ENCODE data around the gene PSMD12. TPM values are rescaled to one million over a fixed set of nuclear protein-coding genes. Genes with fewer than 3 reads are reported as not detected.

PSMD12 gene
- total and polyA plus RNA-seq, 9 of the 15 experiments (the other 6 are each of a cell fraction or from before 2014, with no cell fraction given): 36.6 to 150 (median 65.5) TPM

- TF ChIP-seq LCOR (CRISPR knock-in tag; IDR thresholded peaks at IDR 0.05) (peak; percentile 82), PPARD (CRISPR knock-in tag; IDR thresholded peaks at IDR 0.05) (no peak), RBM25 (IDR thresholded peaks at IDR 0.05; ENCODE audit: low read depth, low read length, severe bottlenecking) (no peak)
Measured at GRCh38 chr17:67374329-67375053, 8.1 kb upstream of the PSMD12 start (continued).

GRCh38 chr17:67372751-67373150 is 6.4 kb upstream of the PSMD12 start:
- BruUV-seq (replicated peaks): no TSS peak
- ChIA-PET CTCF (ENCODE audit: low intra/inter-chr PET ratio) (no interaction called here), POLR2A (interaction anchor here (0.6 kb wide), 1 partner anchor 338 kb away, joined by 3 read pairs; no protein-coding TSS in a partner anchor)
- 0 out of 2 replicates have a peak, but pooled peaks cover 8% of the 10 kb centered on the region for H4K20me1 ChIP-seq (replicated peaks; ENCODE audit: control insufficient read depth, insufficient read depth, low read length)
- no peak for FAIRE-seq
- ATAC-seq: no peak
- H3K9me3 ChIP-seq (replicated peaks; ENCODE audit: control insufficient read depth, insufficient read depth, low read depth, low read length): no peaks in the 10 kb centered on the region
- H3K9ac ChIP-seq (ENCODE audit: insufficient read depth in 1 of 2, low read depth in 2 of 2, low read length in 2 of 2): no peak overlapping the region
- H3K79me2 ChIP-seq (ENCODE audit: control insufficient read depth, insufficient read depth, low read length): no peaks in the 10 kb centered on the region
- H3K36me3 ChIP-seq (ENCODE audit: control insufficient read depth, insufficient read depth, low read length): no peaks in the 10 kb centered on the region
- in situ Hi-C loops (cut with MboI): no loop called here
- H3K27ac ChIP-seq (ENCODE audit: extremely low read depth, low read depth, low read length): no peak overlapping the region
- no peaks in the 10 kb centered on the region for H3K9me1 ChIP-seq (ENCODE audit: control insufficient read depth, insufficient read depth, low read length)
- no peak overlapping the region for H2AFZ ChIP-seq (ENCODE audit: low read depth, low read length)
- intact Hi-C loops (cut with micrococcal nuclease): no loop called here
- DNase-seq (ENCODE audit: extremely low read depth in 1 of 4, low spot score in 3 of 4): no peak
- no peak overlapping the region for H3K4me3 ChIP-seq
- 70% methylated on average over 1 of the region's 1 CpG for WGBS (ENCODE audit: insufficient coverage, low coverage, missing lambda C conversion rate)
- H3K4me2 ChIP-seq (ENCODE audit: insufficient read depth, low read length): no peak overlapping the region
- peaks cover 15 to 35% of the 10 kb centered on the region in 2 experiments; a peak in 4 of 5 replicates for H3K4me1 ChIP-seq (replicated peaks in 1 of 2; ENCODE audit: control insufficient read depth in 2 of 2, insufficient read depth in 2 of 2, low read length in 2 of 2)
- peaks cover 5 to 7% of the 10 kb centered on the region in 2 experiments; a peak in 2 of 5 replicates for H3K27me3 ChIP-seq (ENCODE audit: control insufficient read depth in 2 of 2, insufficient read depth in 2 of 2, low read length in 2 of 2)
- TF ChIP-seq ARID4B (CRISPR knock-in tag; IDR thresholded peaks at IDR 0.05) (no peak), DEAF1 (CRISPR knock-in tag; IDR thresholded peaks at IDR 0.05) (no peak), MYNN (IDR thresholded peaks at IDR 0.05) (no peak), MYNN (CRISPR knock-in tag; IDR thresholded peaks at IDR 0.05) (no peak), NFE2 (IDR thresholded peaks at IDR 0.05; ENCODE audit: low read depth) (no peak), HOXB6 (CRISPR knock-in tag; IDR thresholded peaks at IDR 0.05; ENCODE audit: borderline replicate concordance) (no peak), TAL1 (IDR thresholded peaks at IDR 0.05) (no peak), MNT (conservative IDR thresholded peaks at IDR 0.05) (no peak), RAD51 (IDR thresholded peaks at IDR 0.05; ENCODE audit: borderline replicate concordance, low read depth) (no peak), NFRKB (IDR thresholded peaks at IDR 0.05; ENCODE audit: low read depth) (no peak), POLR3G (IDR thresholded peaks at IDR 0.05; ENCODE audit: extremely low read depth, insufficient read length, insufficient replicate concordance) (no peak)

All from K562 (cell line).